PC-3 (cell line): ENCODE data around the gene MLF2. TPM values are rescaled to one million over a fixed set of nuclear protein-coding genes. Genes with fewer than 3 reads are reported as not detected.
A peak's percentile ranks its signal among the peaks of the same experiment; 100 is the strongest.

Experiments used
- ATAC-seq: fragments of 200-7000 bp; cut with Tn5 transposase; 2 replicates; pipeline ENCODE4 v1.9.1; 2020; ENCODE audit warnings: mild to moderate bottlenecking, moderate library complexity
- BruUV-seq: library from RNA; stranded (reverse); fragments of 400-500 nt; replicated peaks from 2 replicates; lab custom pipeline; 2021; lab: Mats Ljungman, UMichigan
- CTCF ChIA-PET: fragments of 300-600 bp; sonication (Branson Sonifier 250); formaldehyde crosslinking; loops from one replicate; lab custom pipeline; 2022; ENCODE audit warnings: antibody characterized with exemption; lab: Charles Lee
- POLR2A ChIA-PET: fragments of 300-600 bp; sonication (Branson Sonifier 250); formaldehyde crosslinking; loops from one replicate; lab custom pipeline; 2022; ENCODE audit warnings: antibody characterized with exemption; ENCODE audit not compliant: unreplicated experiment; lab: Charles Lee
- DNase-seq: peaks from one replicate; pipeline ENCODE4 v3.0.0-alpha.2; 2015
- H2AFZ ChIP-seq: fragments of 300-600 bp; sonication (generic); 2 replicates; pipeline ENCODE4 v1.6.0; 2016; ENCODE audit warnings: antibody characterized with exemption, low read length
- H3F3A ChIP-seq: fragments of 300-600 bp; sonication (generic); one replicate; pipeline ENCODE4 v1.6.0; 2017; ENCODE audit warnings: antibody characterized with exemption, low read length, control low read depth, mild to moderate bottlenecking; ENCODE audit not compliant: unreplicated experiment
- H3K27ac ChIP-seq: fragments of 300-600 bp; sonication (generic); 2 replicates; pipeline ENCODE4 v1.5.1; 2016; ENCODE audit warnings: mild to moderate bottlenecking, low read length
- H3K27me3 ChIP-seq: fragments of 300-600 bp; sonication (generic); 2 replicates; pipeline ENCODE4 v1.6.1; 2016; ENCODE audit warnings: low read length, mixed read lengths
- H3K36me3 ChIP-seq: fragments of 300-600 bp; sonication (generic); 2 replicates; pipeline ENCODE4 v1.6.1; 2016; ENCODE audit warnings: low read depth, mixed run types, low read length, mixed read lengths
- H3K4me1 ChIP-seq: fragments of 300-600 bp; sonication (generic); 2 replicates; pipeline ENCODE4 v1.5.1; 2016; ENCODE audit warnings: low read length; ENCODE audit not compliant: insufficient read depth
- H3K4me2 ChIP-seq: fragments of 300-600 bp; sonication (generic); 2 replicates; pipeline ENCODE4 v1.6.0; 2016; ENCODE audit warnings: low read length
- H3K4me3 ChIP-seq: fragments of 300-600 bp; sonication (generic); 2 replicates; pipeline ENCODE4 v1.5.1; 2016; ENCODE audit warnings: mild to moderate bottlenecking, low read length, mixed read lengths
- H3K79me2 ChIP-seq: fragments of 300-600 bp; sonication (generic); 2 replicates; pipeline ENCODE4 v1.6.1; 2017; ENCODE audit warnings: low read length, mixed read lengths
- H3K9ac ChIP-seq: fragments of 300-600 bp; sonication (generic); 2 replicates; pipeline ENCODE4 v1.6.0; 2016; ENCODE audit warnings: mild to moderate bottlenecking, low read length
- H3K9me2 ChIP-seq: fragments of 300-600 bp; sonication (generic); replicated peaks from 2 replicates; pipeline ENCODE4 v1.6.1; 2016; ENCODE audit warnings: mixed run types, low read length, mixed read lengths
- H3K9me3 ChIP-seq: fragments of 300-600 bp; sonication (generic); 2 replicates; pipeline ENCODE4 v1.6.1; 2016; ENCODE audit warnings: low read length, mixed read lengths
- H4K20me1 ChIP-seq: fragments of 300-600 bp; sonication (generic); 2 replicates; pipeline ENCODE4 v1.6.1; 2016; ENCODE audit warnings: low read length, mixed read lengths
- EZH2 ChIP-seq: fragments of 300-600 bp; sonication (generic); IDR thresholded peaks from one replicate; pipeline ENCODE4 v1.6.1; 2017; ENCODE audit warnings: antibody characterized with exemption, mild to moderate bottlenecking, low read length; ENCODE audit not compliant: unreplicated experiment
- EZH2phosphoT487 ChIP-seq: fragments of 300-600 bp; sonication (generic); IDR thresholded peaks from 2 replicates; pipeline ENCODE4 v1.6.1; 2018; ENCODE audit warnings: mild to moderate bottlenecking, antibody characterized with exemption, low read length, borderline replicate concordance
- intact Hi-C: fragments of 100-400 bp; cut with micrococcal nuclease; formaldehyde crosslinking; loops from 2 replicates; pipeline ENCODE4 v1.9.0; 2023
- total RNA-seq: library from RNA; depleted of rRNA; stranded (reverse); fragments of >200 nt; gene quantifications from 2 replicates; pipeline ENCODE4 v1.2.3, GENCODE V29; 2014
- TF ChIP-seq, protein P1 (sequence below): fragments of 300-600 bp; sonication (generic); conservative IDR thresholded peaks from 2 replicates; pipeline ENCODE4 v1.5.1; 2017; ENCODE audit warnings: antibody characterized with exemption, low read depth, mild to moderate bottlenecking, low read length

MLF2 gene
- total RNA-seq, 1 experiment from 2014 or later, result 222 TPM

GRCh38 chr12:6723607-6724408 lies 29.1 kb downstream of the MLF2 start, which contains the start of gene COPS7A:
Gene COPS7A, plus strand, starts transcription at chr12:6724046. Its CDS starts 611 bp downstream, at chr12:6724657.
- ATAC-seq, result peak; percentile 96
- intact Hi-C loops, result loop anchor here (1.0 kb wide), 1 partner anchor 35 kb away; the partner anchor contains the start of gene ZNF384
- peak within 1 kb of the TSS; percentile 85 for H3K4me3 ChIP-seq
- no peaks in the 10 kb centered on the region for H4K20me1 ChIP-seq
- H3K4me1 ChIP-seq, result peaks cover 17% of the 10 kb centered on the region
- H3K4me2 ChIP-seq, result peak within 1 kb of the TSS; percentile 98
- peak; percentile 96 for DNase-seq
- H3K27ac ChIP-seq, result peak within 1 kb of the TSS; percentile 64
- peak within 1 kb of the TSS; percentile 98 for H2AFZ ChIP-seq
- H3K79me2 ChIP-seq, result peaks cover 13% of the 10 kb centered on the region
- ChIA-PET CTCF (interaction anchor here (0.6 kb wide), 1 partner anchor 111 kb away, joined by 4 read pairs; no protein-coding TSS in a partner anchor), POLR2A (interaction anchor here (0.5 to 1.1 kb wide), 3 partner anchors 25 to 253 kb away, joined by 4 to 13 read pairs (median 4); partner anchors contain the start of gene ZNF384)
- no peaks in the 10 kb centered on the region for H3K9me3 ChIP-seq
- TF ChIP-seq, protein P1, sequence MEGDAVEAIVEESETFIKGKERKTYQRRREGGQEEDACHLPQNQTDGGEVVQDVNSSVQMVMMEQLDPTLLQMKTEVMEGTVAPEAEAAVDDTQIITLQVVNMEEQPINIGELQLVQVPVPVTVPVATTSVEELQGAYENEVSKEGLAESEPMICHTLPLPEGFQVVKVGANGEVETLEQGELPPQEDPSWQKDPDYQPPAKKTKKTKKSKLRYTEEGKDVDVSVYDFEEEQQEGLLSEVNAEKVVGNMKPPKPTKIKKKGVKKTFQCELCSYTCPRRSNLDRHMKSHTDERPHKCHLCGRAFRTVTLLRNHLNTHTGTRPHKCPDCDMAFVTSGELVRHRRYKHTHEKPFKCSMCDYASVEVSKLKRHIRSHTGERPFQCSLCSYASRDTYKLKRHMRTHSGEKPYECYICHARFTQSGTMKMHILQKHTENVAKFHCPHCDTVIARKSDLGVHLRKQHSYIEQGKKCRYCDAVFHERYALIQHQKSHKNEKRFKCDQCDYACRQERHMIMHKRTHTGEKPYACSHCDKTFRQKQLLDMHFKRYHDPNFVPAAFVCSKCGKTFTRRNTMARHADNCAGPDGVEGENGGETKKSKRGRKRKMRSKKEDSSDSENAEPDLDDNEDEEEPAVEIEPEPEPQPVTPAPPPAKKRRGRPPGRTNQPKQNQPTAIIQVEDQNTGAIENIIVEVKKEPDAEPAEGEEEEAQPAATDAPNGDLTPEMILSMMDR, result no peak
- TF ChIP-seq EZH2 (no peak), EZH2phosphoT487 (no peak)
- BruUV-seq, result no TSS peak
- H3F3A ChIP-seq, result no peaks in the 10 kb centered on the region
- H3K9ac ChIP-seq, result peak within 1 kb of the TSS; percentile 88
- peaks cover 4% of the 10 kb centered on the region; the same call in 1 of the 2 replicates for H3K36me3 ChIP-seq
- H3K9me2 ChIP-seq, result no peaks in the 10 kb centered on the region
- no peaks in the 10 kb centered on the region for H3K27me3 ChIP-seq

- no TSS peak for BruUV-seq
- ChIA-PET CTCF (no interaction called here), POLR2A (no interaction called here)
- Histone ChIP-seq H3K79me2 (peaks cover 13% of the 10 kb centered on the region), H3K9ac (peak overlapping the region; percentile 88; the same call in 1 of the 2 replicates), H3K4me1 (peaks cover 17% of the 10 kb centered on the region), H4K20me1 (no peaks in the 10 kb centered on the region), H3K9me2 (no peaks in the 10 kb centered on the region), H3K27ac (no peak overlapping the region), H3F3A (no peaks in the 10 kb centered on the region), H3K4me2 (peak overlapping the region; percentile 98), H2AFZ (no peak overlapping the region), H3K9me3 (no peaks in the 10 kb centered on the region), H3K27me3 (no peaks in the 10 kb centered on the region), H3K4me3 (peak overlapping the region; percentile 85), H3K36me3 (no peaks in the 10 kb centered on the region)
- intact Hi-C loops, result no loop called here
- no peak for ATAC-seq
- no peak for DNase-seq
- no peak for TF ChIP-seq EZH2
- TF ChIP-seq, protein P1, result no peak
Measured at GRCh38 chr12:6722863-6723262, 30.1 kb downstream of the MLF2 start.
